Suppressor macrophage (primary cell): Measurements from ENCODE around the gene RRH.
"Not testable (repeated sequence)": the region's sequence is repeated elsewhere in the genome, so short reads cannot be mapped to it uniquely, and the experiment has no call there.

ENCODE experiments used
- DNase-seq, 4 experiments: peaks; one replicate each; pipeline ENCODE4 v3.0.0-alpha.2; 2020 to 2022
- total RNA-seq, 17 experiments: gene quantifications; one replicate each; lab custom pipeline; 2026; ENCODE audit warnings: mixed read lengths in 6 of 17, inconsistent platforms in 3 of 17; lab: John Stamatoyannopoulos, UW

The RRH gene
- total RNA-seq, result 0 to 3.2 (median 0.05) reads per million in 17 experiments

GRCh38 chr4:109827672-109828071, at the start of gene RRH:
TSS of gene RRH (plus strand) at chr4:109827972. CDS start at chr4:109828028, 56 bp downstream.
- no peak for DNase-seq

GRCh38 chr4:109782092-109782491, 45.7 kb upstream of the RRH start:
- not testable (repeated sequence) for DNase-seq

GRCh38 chr4:109786846-109787245, 40.9 kb upstream of the RRH start:
- no peak for DNase-seq

- DNase-seq, result no peak
These were observed 40.0 kb upstream of the RRH start for GRCh38 chr4:109787807-109788206.

GRCh38 chr4:109795059-109795458, 32.7 kb upstream of the RRH start:
- no peak for DNase-seq

GRCh38 chr4:109798866-109799265, 28.9 kb upstream of the RRH start:
- DNase-seq, result no peak

GRCh38 chr4:109801099-109801789, 26.5 kb upstream of the RRH start:
- no peak for DNase-seq

GRCh38 chr4:109801895-109802319, 25.9 kb upstream of the RRH start, which contains the start of gene CFI:
TSS of gene CFI (minus strand) at chr4:109801999. CDS start at chr4:109801971, 28 bp downstream.
- DNase-seq, result peak in 1 of 4 experiments; percentile 13

GRCh38 chr4:109803924-109804571, 23.7 kb upstream of the RRH start:
- peak; percentile 20 to 38 (median 28) for DNase-seq

GRCh38 chr4:109809655-109810054, 18.1 kb upstream of the RRH start:
- DNase-seq, result no peak

GRCh38 chr4:109810552-109811387, 17.0 kb upstream of the RRH start:
- DNase-seq, result no peak

GRCh38 chr4:109811707-109812106, 16.1 kb upstream of the RRH start:
- DNase-seq, result no peak

GRCh38 chr4:109815151-109816081, 12.4 kb upstream of the RRH start, which contains the start of gene GAR1:
TSS of gene GAR1 (plus strand) at chr4:109815762. CDS start at chr4:109816165, 403 bp downstream.
- DNase-seq, result peak; percentile 89 to 95 (median 95)

GRCh38 chr4:109816082-109816442, 11.7 kb upstream of the RRH start:
- peak in 3 of 4 experiments; percentile 3 to 30 (median 13) for DNase-seq

GRCh38 chr4:109816894-109817293, 10.9 kb upstream of the RRH start:
- DNase-seq, result no peak

- DNase-seq, result no peak
These were observed 9.5 kb upstream of the RRH start for GRCh38 chr4:109818268-109818667.

GRCh38 chr4:109820563-109820962, 7.2 kb upstream of the RRH start:
- DNase-seq, result no peak

- DNase-seq, result no peak
These were observed 6.6 kb upstream of the RRH start for GRCh38 chr4:109821185-109821584.

GRCh38 chr4:109826719-109827118, 1.1 kb upstream of the RRH start:
- peak in 2 of 4 experiments; percentile 46 to 56 for DNase-seq

GRCh38 chr4:109833756-109834155, 6.0 kb downstream of the RRH start:
- no peak for DNase-seq

- no peak for DNase-seq
These were observed 9.2 kb downstream of the RRH start for GRCh38 chr4:109836985-109837384.
